ENCODE measurements around the gene MYO9B. TPM values are rescaled to one million over a fixed set of nuclear protein-coding genes. Genes with fewer than 3 reads are reported as not detected.
A peak's percentile ranks its signal among the peaks of the same experiment; 100 is the strongest.

MYO9B gene
- total and polyA plus RNA-seq, 2 of the 13 experiments (the other 11 are each of a cell fraction or from before 2014, with no cell fraction given), result 18.0 to 18.3 TPM

DNA sequence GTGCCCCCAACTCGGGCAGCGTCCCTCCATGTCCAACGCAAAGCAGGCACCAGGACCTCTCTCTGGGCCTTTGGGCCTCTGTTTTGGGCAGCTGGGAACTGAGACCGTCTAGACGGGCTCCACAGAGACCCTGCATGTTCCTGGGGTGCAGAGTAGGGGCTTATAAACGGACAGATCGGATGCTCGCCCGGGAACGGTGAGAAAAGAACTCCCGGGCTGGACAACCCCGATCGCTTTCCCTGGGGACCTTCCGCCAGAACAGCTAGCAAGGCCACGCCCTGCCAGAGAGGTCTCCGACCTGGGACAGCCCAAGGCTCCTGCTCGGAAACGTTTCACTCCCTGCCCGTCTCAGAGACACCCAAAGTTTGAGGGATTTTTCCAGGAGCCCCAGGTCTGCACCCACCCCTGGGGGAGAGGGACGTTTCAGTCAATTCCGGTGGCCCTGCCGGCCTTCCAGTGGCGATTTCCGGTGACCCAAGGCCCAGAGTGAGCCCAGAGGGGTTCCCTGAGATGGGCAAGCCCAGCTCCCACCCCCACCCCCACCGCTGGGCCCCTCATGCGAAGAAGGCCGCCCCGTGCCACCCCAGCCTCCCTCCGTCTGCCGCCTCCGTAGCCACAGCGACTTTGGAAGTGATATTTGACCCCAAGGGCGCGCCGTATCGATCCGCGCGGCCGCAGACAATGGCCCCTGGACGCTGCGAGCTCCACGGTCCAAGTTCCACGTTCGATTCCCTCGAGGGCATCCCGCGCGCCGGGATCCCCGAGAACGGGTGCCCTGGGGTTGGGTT lies 168.4 kb downstream of the MYO9B start (continued):
- TF ChIP-seq ZNF747 (CRISPR knock-in tag; IDR thresholded peaks at IDR 0.05; ENCODE audit: borderline replicate concordance) (no peak), TARDBP (CRISPR knock-in tag; IDR thresholded peaks at IDR 0.05) (peak; percentile 59; the same call in 1 of the 2 replicates), KLF12 (CRISPR knock-in tag; IDR thresholded peaks at IDR 0.05; ENCODE audit: borderline replicate concordance) (peak; percentile 23; the same call in 1 of the 2 replicates), ELF3 (CRISPR knock-in tag; IDR thresholded peaks at IDR 0.05) (peak; percentile 26; the same call in 1 of the 2 replicates), POLR2A (IDR thresholded peaks at IDR 0.05; ENCODE audit: insufficient read depth in 1 of 2, low read depth in 2 of 2, low read length in 2 of 2) (peak; percentile 1 to 29; a peak in 3 of 4 replicates), SP2 (CRISPR knock-in tag; IDR thresholded peaks at IDR 0.05) (0 out of 2 replicates have a peak, but pooled peaks have one; percentile 4), ZFP37 (CRISPR knock-in tag; IDR thresholded peaks at IDR 0.05; ENCODE audit: borderline replicate concordance) (0 out of 2 replicates have a peak, but pooled peaks have one; percentile 14), KDM3A (CRISPR knock-in tag; IDR thresholded peaks at IDR 0.05; ENCODE audit: low read depth) (peak; percentile 82; the same call in 1 of the 2 replicates), HOXA3 (CRISPR knock-in tag; IDR thresholded peaks at IDR 0.05) (peak; percentile 86), SOX13 (IDR thresholded peaks at IDR 0.05) (peak; percentile 69; the same call in 1 of the 2 replicates), SOX13 (CRISPR knock-in tag; conservative IDR thresholded peaks at IDR 0.05 in 1 of 2, IDR thresholded peaks at IDR 0.05 in 1 of 2) (peak in 1 of 2 experiments; percentile 93; a peak in 2 of 4 replicates), ZNF329 (CRISPR knock-in tag; IDR thresholded peaks at IDR 0.05; ENCODE audit: low read depth) (no peak), ERF (CRISPR knock-in tag; IDR thresholded peaks at IDR 0.05) (peak; percentile 47)
- TF ChIP-seq, protein P1, sequence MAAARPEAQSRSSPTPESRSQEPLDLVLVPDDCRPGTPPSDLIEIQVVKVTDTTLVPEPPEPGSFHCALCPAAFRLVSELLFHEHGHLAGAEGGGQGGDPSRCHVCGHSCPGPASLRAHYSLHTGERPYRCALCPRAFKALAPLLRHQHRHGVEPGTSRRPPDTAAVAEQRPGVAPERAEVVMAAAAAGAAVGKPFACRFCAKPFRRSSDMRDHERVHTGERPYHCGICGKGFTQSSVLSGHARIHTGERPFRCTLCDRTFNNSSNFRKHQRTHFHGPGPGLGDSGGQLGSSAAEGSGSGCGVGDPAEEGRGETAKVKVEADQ (CRISPR knock-in tag; IDR thresholded peaks at IDR 0.05; ENCODE audit: borderline replicate concordance), result peak; percentile 40; the same call in 1 of the 2 replicates
- TF ChIP-seq, protein P2, sequence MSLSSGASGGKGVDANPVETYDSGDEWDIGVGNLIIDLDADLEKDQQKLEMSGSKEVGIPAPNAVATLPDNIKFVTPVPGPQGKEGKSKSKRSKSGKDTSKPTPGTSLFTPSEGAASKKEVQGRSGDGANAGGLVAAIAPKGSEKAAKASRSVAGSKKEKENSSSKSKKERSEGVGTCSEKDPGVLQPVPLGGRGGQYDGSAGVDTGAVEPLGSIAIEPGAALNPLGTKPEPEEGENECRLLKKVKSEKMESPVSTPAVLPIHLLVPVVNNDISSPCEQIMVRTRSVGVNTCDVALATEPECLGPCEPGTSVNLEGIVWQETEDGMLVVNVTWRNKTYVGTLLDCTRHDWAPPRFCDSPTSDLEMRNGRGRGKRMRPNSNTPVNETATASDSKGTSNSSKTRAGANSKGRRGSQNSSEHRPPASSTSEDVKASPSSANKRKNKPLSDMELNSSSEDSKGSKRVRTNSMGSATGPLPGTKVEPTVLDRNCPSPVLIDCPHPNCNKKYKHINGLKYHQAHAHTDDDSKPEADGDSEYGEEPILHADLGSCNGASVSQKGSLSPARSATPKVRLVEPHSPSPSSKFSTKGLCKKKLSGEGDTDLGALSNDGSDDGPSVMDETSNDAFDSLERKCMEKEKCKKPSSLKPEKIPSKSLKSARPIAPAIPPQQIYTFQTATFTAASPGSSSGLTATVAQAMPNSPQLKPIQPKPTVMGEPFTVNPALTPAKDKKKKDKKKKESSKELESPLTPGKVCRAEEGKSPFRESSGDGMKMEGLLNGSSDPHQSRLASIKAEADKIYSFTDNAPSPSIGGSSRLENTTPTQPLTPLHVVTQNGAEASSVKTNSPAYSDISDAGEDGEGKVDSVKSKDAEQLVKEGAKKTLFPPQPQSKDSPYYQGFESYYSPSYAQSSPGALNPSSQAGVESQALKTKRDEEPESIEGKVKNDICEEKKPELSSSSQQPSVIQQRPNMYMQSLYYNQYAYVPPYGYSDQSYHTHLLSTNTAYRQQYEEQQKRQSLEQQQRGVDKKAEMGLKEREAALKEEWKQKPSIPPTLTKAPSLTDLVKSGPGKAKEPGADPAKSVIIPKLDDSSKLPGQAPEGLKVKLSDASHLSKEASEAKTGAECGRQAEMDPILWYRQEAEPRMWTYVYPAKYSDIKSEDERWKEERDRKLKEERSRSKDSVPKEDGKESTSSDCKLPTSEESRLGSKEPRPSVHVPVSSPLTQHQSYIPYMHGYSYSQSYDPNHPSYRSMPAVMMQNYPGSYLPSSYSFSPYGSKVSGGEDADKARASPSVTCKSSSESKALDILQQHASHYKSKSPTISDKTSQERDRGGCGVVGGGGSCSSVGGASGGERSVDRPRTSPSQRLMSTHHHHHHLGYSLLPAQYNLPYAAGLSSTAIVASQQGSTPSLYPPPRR (CRISPR knock-in tag; IDR thresholded peaks at IDR 0.05; ENCODE audit: borderline replicate concordance), result peak; percentile 61; the same call in 1 of the 2 replicates
- TF ChIP-seq, protein P3, sequence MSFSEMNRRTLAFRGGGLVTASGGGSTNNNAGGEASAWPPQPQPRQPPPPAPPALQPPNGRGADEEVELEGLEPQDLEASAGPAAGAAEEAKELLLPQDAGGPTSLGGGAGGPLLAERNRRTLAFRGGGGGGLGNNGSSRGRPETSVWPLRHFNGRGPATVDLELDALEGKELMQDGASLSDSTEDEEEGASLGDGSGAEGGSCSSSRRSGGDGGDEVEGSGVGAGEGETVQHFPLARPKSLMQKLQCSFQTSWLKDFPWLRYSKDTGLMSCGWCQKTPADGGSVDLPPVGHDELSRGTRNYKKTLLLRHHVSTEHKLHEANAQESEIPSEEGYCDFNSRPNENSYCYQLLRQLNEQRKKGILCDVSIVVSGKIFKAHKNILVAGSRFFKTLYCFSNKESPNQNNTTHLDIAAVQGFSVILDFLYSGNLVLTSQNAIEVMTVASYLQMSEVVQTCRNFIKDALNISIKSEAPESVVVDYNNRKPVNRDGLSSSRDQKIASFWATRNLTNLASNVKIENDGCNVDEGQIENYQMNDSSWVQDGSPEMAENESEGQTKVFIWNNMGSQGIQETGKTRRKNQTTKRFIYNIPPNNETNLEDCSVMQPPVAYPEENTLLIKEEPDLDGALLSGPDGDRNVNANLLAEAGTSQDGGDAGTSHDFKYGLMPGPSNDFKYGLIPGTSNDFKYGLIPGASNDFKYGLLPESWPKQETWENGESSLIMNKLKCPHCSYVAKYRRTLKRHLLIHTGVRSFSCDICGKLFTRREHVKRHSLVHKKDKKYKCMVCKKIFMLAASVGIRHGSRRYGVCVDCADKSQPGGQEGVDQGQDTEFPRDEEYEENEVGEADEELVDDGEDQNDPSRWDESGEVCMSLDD (CRISPR knock-in tag; IDR thresholded peaks at IDR 0.05; ENCODE audit: borderline replicate concordance), result peak; percentile 79; the same call in 1 of the 2 replicates
- TF ChIP-seq, protein P4, sequence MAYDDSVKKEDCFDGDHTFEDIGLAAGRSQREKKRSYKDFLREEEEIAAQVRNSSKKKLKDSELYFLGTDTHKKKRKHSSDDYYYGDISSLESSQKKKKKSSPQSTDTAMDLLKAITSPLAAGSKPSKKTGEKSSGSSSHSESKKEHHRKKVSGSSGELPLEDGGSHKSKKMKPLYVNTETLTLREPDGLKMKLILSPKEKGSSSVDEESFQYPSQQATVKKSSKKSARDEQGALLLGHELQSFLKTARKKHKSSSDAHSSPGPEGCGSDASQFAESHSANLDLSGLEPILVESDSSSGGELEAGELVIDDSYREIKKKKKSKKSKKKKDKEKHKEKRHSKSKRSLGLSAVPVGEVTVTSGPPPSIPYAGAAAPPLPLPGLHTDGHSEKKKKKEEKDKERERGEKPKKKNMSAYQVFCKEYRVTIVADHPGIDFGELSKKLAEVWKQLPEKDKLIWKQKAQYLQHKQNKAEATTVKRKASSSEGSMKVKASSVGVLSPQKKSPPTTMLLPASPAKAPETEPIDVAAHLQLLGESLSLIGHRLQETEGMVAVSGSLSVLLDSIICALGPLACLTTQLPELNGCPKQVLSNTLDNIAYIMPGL (CRISPR knock-in tag; IDR thresholded peaks at IDR 0.05; ENCODE audit: borderline replicate concordance in 1 of 2, low read depth in 1 of 2), result peak in 1 of 2 experiments; percentile 81; a peak in 3 of 4 replicates
